HUES48 (cell line): ENCODE results near the gene LIN28A.

Experiments used
- H3K27ac ChIP-seq: one replicate; pipeline ENCODE4 v1.7.0; 2013; ENCODE audit warnings: low read depth, low read length, inconsistent platforms
- H3K27me3 ChIP-seq: 2 replicates; pipeline ENCODE4 v1.6.1; 2013; ENCODE audit warnings: mild to moderate bottlenecking, low read length; ENCODE audit not compliant: control insufficient read depth, insufficient read depth
- H3K36me3 ChIP-seq: 2 replicates; pipeline ENCODE4 v1.6.1; 2013; ENCODE audit warnings: low read length; ENCODE audit not compliant: control insufficient read depth, insufficient read depth
- H3K4me1 ChIP-seq: 2 replicates; pipeline ENCODE4 v1.6.1; 2013; ENCODE audit warnings: mild to moderate bottlenecking, low read length; ENCODE audit not compliant: control insufficient read depth, insufficient read depth
- H3K4me3 ChIP-seq: 2 replicates; pipeline ENCODE4 v1.5.1; 2013; ENCODE audit warnings: mild to moderate bottlenecking, low read depth, low read length
- H3K9ac ChIP-seq: 2 replicates; pipeline ENCODE4 v1.6.1; 2013; ENCODE audit warnings: mild to moderate bottlenecking, low read depth, low read length, moderate library complexity
- H3K9me3 ChIP-seq: 2 replicates; pipeline ENCODE4 v1.6.1; 2013; ENCODE audit warnings: low read length; ENCODE audit not compliant: control insufficient read depth, insufficient read depth

Gene LIN28A

GRCh38 chr1:26438041-26438440 is 27.4 kb downstream of the LIN28A start:
- Histone ChIP-seq H3K27ac (no peak overlapping the region), H3K9me3 (no peaks in the 10 kb centered on the region), H3K4me1 (no peaks in the 10 kb centered on the region; the same call in 1 of the 2 replicates), H3K9ac (no peak overlapping the region), H3K36me3 (peaks cover 71% of the 10 kb centered on the region), H3K27me3 (no peaks in the 10 kb centered on the region), H3K4me3 (no peak overlapping the region)

- no peaks in the 10 kb centered on the region for H3K4me1 ChIP-seq
- no peaks in the 10 kb centered on the region for H3K9me3 ChIP-seq
- no peak overlapping the region for H3K27ac ChIP-seq
- peaks cover 82% of the 10 kb centered on the region for H3K36me3 ChIP-seq
- no peaks in the 10 kb centered on the region for H3K27me3 ChIP-seq
- H3K4me3 ChIP-seq: no peak overlapping the region
- no peak overlapping the region for H3K9ac ChIP-seq
Measured at GRCh38 chr1:26440259-26440658, 29.6 kb downstream of the LIN28A start.

GRCh38 chr1:26449868-26450267 is 39.3 kb downstream of the LIN28A start:
- H3K36me3 ChIP-seq: peaks cover 75% of the 10 kb centered on the region

GRCh38 chr1:26450908-26451307 is 40.3 kb downstream of the LIN28A start:
- Histone ChIP-seq H3K9me3 (no peaks in the 10 kb centered on the region), H3K4me1 (no peaks in the 10 kb centered on the region), H3K27ac (no peak overlapping the region), H3K4me3 (no peak overlapping the region), H3K36me3 (peaks cover 73% of the 10 kb centered on the region), H3K9ac (no peak overlapping the region), H3K27me3 (no peaks in the 10 kb centered on the region)

More at GRCh38 chr1:26449868-26450267, 39.3 kb downstream of the LIN28A start:
- Histone ChIP-seq H3K9me3 (no peaks in the 10 kb centered on the region), H3K9ac (no peak overlapping the region), H3K4me3 (no peak overlapping the region), H3K4me1 (no peaks in the 10 kb centered on the region), H3K27ac (no peak overlapping the region), H3K27me3 (no peaks in the 10 kb centered on the region)

- Histone ChIP-seq H3K4me3 (no peak overlapping the region), H3K9me3 (no peaks in the 10 kb centered on the region), H3K27me3 (no peaks in the 10 kb centered on the region), H3K9ac (no peak overlapping the region), H3K27ac (no peak overlapping the region), H3K36me3 (peaks cover 66% of the 10 kb centered on the region), H3K4me1 (no peaks in the 10 kb centered on the region)
Measured at GRCh38 chr1:26452459-26453183, 42.0 kb downstream of the LIN28A start.

- Histone ChIP-seq H3K4me1 (no peaks in the 10 kb centered on the region), H3K9ac (no peak overlapping the region), H3K9me3 (no peaks in the 10 kb centered on the region), H3K27me3 (no peaks in the 10 kb centered on the region), H3K36me3 (peaks cover 68% of the 10 kb centered on the region), H3K4me3 (no peak overlapping the region), H3K27ac (no peak overlapping the region)
Measured at GRCh38 chr1:26459148-26459547, 48.5 kb downstream of the LIN28A start.

GRCh38 chr1:26459573-26460031 is 49.0 kb downstream of the LIN28A start:
- H3K9me3 ChIP-seq: no peaks in the 10 kb centered on the region
- no peaks in the 10 kb centered on the region for H3K27me3 ChIP-seq
- H3K36me3 ChIP-seq: peaks cover 71% of the 10 kb centered on the region
- no peak overlapping the region for H3K4me3 ChIP-seq
- H3K9ac ChIP-seq: no peak overlapping the region
- H3K27ac ChIP-seq: no peak overlapping the region
- no peaks in the 10 kb centered on the region for H3K4me1 ChIP-seq

GRCh38 chr1:26468911-26469310 is 58.3 kb downstream of the LIN28A start:
- peaks cover 3% of the 10 kb centered on the region; the same call in 1 of the 2 replicates for H3K27me3 ChIP-seq
- peaks cover 17% of the 10 kb centered on the region for H3K4me1 ChIP-seq
- no peak overlapping the region for H3K4me3 ChIP-seq
- no peaks in the 10 kb centered on the region for H3K9me3 ChIP-seq
- peaks cover 59% of the 10 kb centered on the region for H3K36me3 ChIP-seq
- H3K9ac ChIP-seq: no peak overlapping the region
- H3K27ac ChIP-seq: peak overlapping the region; percentile 7

GRCh38 chr1:26469558-26469957 is 58.9 kb downstream of the LIN28A start:
- peaks cover 19% of the 10 kb centered on the region for H3K4me1 ChIP-seq
- H3K27ac ChIP-seq: peak overlapping the region; percentile 7
- H3K9ac ChIP-seq: no peak overlapping the region
- H3K36me3 ChIP-seq: peaks cover 60% of the 10 kb centered on the region
- H3K9me3 ChIP-seq: no peaks in the 10 kb centered on the region
- peaks cover 3% of the 10 kb centered on the region; the same call in 1 of the 2 replicates for H3K27me3 ChIP-seq
- no peak overlapping the region for H3K4me3 ChIP-seq

GRCh38 chr1:26470878-26471497 is 60.4 kb downstream of the LIN28A start:
- Histone ChIP-seq H3K27me3 (peaks cover 3% of the 10 kb centered on the region; the same call in 1 of the 2 replicates), H3K4me3 (peak overlapping the region; percentile 67), H3K9me3 (no peaks in the 10 kb centered on the region), H3K4me1 (peaks cover 19% of the 10 kb centered on the region), H3K9ac (no peak overlapping the region; the same call in 1 of the 2 replicates), H3K36me3 (peaks cover 54% of the 10 kb centered on the region), H3K27ac (no peak overlapping the region)
